GM18909 (cell line): ENCODE data around the gene CAMK1D.
"Not testable (repeated sequence)": the region's sequence is repeated elsewhere in the genome, so short reads cannot be mapped to it uniquely, and the experiment has no call there.

Experiments
- ATAC-seq: cut with Tn5 transposase; IDR thresholded peaks from one replicate; pipeline ENCODE4 v1.9.1; 2021; ENCODE audit warnings: mild to moderate bottlenecking; ENCODE audit not compliant: unreplicated experiment, poor library complexity

CAMK1D gene

GRCh38 chr10:12729885-12730284 lies 380.5 kb downstream of the CAMK1D start:
- ATAC-seq, result no peak

DNA sequence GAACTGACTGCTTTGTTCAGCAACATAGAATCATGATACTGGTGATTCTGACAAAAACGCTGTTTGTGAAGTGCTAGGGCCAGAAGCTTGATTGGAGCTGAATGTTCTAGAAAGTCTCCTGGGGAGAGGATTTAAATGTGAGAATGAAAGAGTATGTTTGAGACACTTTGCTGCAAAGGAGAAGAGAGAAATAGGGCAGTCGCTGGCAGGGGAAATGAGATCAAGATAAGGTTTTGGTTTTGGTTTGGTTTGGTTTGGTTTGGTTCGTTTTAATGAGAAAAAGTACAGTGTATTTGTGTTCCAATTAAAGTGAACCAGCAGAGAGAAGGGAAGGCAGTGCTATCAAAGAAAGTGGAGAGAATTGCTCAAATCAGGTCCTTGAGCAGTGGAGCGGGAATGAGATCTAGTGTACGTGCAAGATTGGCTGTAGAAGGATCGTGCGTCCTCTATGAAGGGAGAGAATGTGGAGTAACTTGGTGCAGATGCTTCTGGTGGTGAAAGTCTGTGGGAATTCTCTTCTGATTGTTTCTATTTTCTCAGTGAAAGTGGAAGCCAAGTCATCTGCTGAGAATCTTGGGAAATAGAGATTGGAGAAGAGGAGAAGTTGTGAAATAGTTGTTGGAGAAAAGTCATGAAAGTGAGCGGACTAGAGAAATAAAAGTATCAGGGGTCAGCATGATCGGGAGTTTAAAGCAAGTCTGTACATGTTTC lies 381.6 kb downstream of the CAMK1D start:
- no peak for ATAC-seq

- no peak for ATAC-seq
These were observed 383.9 kb downstream of the CAMK1D start for GRCh38 chr10:12733271-12733670.

DNA sequence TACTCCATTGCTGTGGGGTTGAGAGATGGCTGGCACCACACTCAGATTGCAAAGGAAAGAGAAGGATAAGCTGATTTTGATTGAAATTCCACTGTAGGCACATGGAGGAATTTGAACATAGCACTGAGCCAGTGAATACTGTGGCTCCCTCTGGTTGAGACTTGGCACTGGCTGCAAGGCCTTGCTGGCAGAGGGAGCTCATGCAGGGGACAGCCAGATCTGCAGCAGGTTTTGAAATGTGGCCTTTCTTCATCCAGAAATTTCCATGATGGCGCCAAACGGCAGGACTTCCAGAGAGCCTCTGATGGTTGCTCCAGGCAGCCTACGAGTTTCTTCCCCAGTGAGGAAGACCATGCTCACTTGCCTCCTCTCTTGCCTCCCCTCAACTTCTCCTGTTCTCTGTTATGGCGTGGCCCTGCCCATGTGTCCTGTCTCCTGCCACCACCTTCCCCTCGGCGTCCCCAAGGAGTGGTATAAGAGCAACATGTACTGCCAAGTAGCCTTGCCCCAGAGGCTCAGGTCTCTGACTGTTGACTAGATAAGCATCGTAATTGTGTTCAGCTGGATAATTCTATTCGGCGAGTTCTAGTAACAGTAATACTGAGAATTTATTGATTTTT lies 386.6 kb downstream of the CAMK1D start:
- no peak for ATAC-seq

GRCh38 chr10:12740813-12741212 lies 391.5 kb downstream of the CAMK1D start:
- no peak for ATAC-seq

GRCh38 chr10:12741360-12741804 lies 392.0 kb downstream of the CAMK1D start:
- ATAC-seq, result no peak

DNA sequence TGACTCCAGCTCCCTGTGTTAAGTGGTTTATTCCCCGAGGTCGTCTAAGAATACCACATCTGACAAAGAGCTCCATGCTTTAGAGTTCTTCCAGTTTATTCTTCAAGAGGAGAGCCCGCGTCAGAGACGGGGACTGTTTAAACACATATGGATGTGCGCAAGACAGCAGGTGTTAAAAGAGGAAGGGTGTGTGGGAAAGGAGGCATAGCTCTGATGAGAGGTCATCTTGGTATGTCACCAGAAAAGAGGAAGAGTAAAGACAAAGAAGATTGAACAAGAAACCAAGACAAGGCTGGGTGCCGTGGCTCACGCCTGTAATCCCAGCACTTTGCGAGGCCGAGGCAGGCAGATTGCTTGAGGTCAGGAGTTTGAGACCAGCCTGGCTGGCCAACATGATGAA lies 393.4 kb downstream of the CAMK1D start:
- no peak for ATAC-seq

- ATAC-seq, result not testable (repeated sequence)
These were observed 394.1 kb downstream of the CAMK1D start for GRCh38 chr10:12743466-12743865.

GRCh38 chr10:12743941-12744340 lies 394.6 kb downstream of the CAMK1D start:
- ATAC-seq, result no peak

DNA sequence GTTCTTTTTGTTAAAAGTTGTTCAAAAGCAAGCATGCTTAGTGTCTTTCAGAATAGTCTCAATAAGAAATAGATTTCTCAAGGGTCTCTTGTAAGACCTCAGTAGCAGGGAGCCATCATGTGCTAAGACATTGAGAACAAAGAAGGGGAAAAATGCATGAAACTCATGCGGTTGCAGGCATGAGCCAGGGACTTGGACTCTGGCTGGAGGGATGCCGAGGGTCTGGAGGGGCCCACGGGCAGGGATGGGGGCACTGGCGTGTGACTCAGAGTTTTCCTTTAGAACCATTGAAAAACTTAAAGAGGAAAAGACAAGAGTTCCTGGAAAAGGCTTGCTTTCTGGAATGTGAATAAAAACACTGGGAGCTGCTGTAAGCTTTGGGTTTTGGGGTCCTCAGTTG lies 398.8 kb downstream of the CAMK1D start:
- no peak for ATAC-seq

- ATAC-seq, result no peak
These were observed 400.6 kb downstream of the CAMK1D start for GRCh38 chr10:12749760-12750478.

GRCh38 chr10:12750526-12751201 lies 401.3 kb downstream of the CAMK1D start:
- no peak for ATAC-seq

DNA sequence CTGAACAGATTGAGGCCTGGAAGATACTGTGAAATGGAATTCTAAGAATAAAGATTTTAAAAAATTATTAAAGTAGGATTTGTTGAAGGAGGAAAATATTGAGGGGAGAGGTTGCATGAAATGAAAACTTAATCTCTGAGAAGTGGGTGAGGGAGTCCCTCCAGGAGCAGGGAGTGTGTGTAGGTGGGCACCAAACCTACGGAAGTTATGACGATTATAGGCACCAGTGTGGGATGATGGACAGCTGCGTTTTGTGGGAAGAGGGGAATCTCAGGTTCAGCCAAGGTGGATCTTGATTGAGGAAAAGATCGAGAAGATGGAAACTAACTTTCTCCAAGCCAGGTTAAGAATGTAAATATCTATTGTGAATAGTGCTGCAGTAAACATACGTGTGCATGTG lies 405.7 kb downstream of the CAMK1D start:
- ATAC-seq, result no peak

DNA sequence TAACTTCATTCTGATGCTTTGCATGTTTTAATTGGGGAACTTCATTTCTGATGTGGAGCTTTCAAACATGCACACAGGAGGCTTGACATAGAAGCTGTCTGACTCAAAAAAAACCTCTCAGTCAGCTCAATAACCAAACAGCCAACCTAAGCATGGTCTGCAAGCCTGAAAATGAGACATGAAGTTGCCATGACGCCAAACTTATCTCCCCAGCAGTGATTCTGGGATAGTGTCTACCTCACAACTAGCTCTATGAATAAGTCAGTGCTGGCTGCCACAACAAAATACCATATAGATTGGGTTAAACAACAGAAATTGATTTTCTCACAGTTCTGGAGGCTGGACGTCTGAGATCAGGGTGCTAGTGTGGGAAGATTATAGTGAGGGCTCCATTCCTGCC lies 408.0 kb downstream of the CAMK1D start:
- no peak for ATAC-seq

GRCh38 chr10:12758271-12758670 lies 408.9 kb downstream of the CAMK1D start:
- no peak for ATAC-seq

DNA sequence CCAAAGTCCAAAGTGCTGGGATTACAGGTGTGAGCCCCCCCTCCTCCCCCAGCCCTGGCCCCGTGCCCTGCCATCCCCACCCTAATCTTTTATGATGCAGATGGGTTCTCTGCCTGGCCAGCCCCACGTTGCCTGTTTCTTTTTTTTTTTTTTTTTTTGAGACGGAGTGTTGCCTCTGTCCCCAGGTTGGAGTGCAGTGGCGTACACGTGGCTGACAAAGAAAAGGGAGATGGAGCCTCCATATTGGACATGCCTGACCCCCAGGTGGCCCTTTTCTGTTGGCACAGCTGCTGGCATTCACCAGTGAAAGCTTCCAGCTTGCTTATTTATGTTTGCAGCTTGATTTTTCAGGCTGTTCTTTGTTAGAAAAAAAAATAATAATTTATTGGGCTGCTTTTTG lies 416.9 kb downstream of the CAMK1D start:
- no peak for ATAC-seq

- no peak for ATAC-seq
These were observed 419.1 kb downstream of the CAMK1D start for GRCh38 chr10:12768156-12769100.

GRCh38 chr10:12769323-12770044 lies 420.1 kb downstream of the CAMK1D start:
- ATAC-seq, result no peak
